Measurements from ENCODE around the gene OSBPL8.

The OSBPL8 gene

DNA sequence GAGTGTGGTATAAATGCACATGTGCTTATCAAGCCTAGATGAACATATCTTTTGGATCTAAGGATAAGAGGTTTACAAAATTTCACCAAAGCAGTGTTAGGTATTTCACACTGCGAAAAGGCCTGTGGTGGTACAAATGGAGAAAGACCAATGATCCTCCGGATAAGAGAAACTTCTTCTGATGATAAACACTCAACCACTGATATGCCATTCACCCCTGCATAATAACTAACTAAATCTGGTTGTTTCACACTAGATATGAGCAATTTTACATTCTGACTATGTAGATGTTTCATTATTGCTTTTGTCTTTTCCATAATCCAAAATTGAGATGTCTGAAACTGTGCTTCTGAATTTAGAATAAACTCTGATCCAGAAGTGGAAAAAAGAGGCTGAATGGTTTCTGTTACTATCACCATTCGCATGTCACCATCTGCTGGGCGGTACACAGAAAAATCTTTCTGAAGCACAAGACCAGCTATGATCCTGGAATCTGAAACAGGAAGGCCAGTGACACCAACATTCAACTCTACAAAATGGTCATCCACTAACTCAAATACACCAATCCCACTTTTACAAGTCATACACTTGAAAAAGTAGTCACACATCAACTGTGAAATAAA, 212.7 kb downstream of the OSBPL8 start:
- ATAC-seq = peak; percentile 70
- TF ChIP-seq ARNTL (CRISPR knock-in tag; IDR thresholded peaks at IDR 0.05; ENCODE audit: borderline replicate concordance, low read depth) (no peak), OSR1 (CRISPR knock-in tag; IDR thresholded peaks at IDR 0.05) (no peak), PPARA (CRISPR knock-in tag; IDR thresholded peaks at IDR 0.05; ENCODE audit: borderline replicate concordance) (no peak), ZNF70 (CRISPR knock-in tag; IDR thresholded peaks at IDR 0.05) (no peak), ZFP30 (CRISPR knock-in tag; IDR thresholded peaks at IDR 0.05) (no peak), ESRRG (CRISPR knock-in tag; IDR thresholded peaks at IDR 0.05) (no peak), ZNF8 (CRISPR knock-in tag; IDR thresholded peaks at IDR 0.05) (no peak), SNAI2 (CRISPR knock-in tag; IDR thresholded peaks at IDR 0.05) (no peak), TOX (CRISPR knock-in tag; IDR thresholded peaks at IDR 0.05; ENCODE audit: borderline replicate concordance) (no peak), TCF4 (CRISPR knock-in tag; IDR thresholded peaks at IDR 0.05; ENCODE audit: borderline replicate concordance) (no peak)
- TF ChIP-seq, protein P1, sequence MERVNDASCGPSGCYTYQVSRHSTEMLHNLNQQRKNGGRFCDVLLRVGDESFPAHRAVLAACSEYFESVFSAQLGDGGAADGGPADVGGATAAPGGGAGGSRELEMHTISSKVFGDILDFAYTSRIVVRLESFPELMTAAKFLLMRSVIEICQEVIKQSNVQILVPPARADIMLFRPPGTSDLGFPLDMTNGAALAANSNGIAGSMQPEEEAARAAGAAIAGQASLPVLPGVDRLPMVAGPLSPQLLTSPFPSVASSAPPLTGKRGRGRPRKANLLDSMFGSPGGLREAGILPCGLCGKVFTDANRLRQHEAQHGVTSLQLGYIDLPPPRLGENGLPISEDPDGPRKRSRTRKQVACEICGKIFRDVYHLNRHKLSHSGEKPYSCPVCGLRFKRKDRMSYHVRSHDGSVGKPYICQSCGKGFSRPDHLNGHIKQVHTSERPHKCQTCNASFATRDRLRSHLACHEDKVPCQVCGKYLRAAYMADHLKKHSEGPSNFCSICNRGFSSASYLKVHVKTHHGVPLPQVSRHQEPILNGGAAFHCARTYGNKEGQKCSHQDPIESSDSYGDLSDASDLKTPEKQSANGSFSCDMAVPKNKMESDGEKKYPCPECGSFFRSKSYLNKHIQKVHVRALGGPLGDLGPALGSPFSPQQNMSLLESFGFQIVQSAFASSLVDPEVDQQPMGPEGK (CRISPR knock-in tag; IDR thresholded peaks at IDR 0.05; ENCODE audit: borderline replicate concordance) = no peak

DNA sequence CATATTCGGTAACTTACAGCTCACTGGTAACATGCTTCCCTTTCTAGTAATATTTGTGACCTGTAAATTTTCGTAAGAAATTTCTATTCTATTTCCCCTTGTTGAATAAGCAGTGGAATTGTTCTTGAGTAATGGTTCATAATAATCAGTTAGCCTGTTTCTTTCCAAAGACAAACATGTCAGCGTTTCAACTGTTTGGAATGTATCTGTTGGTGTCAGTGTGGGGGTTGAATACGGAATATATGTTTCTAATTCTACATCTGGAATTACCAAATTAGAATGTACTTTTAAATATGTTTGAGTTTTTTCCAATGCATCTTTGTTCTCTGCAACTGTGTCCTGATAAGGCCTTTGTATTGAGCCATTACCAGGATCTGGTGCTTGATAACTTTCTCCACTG, 213.3 kb downstream of the OSBPL8 start:
- ATAC-seq = no peak

DNA sequence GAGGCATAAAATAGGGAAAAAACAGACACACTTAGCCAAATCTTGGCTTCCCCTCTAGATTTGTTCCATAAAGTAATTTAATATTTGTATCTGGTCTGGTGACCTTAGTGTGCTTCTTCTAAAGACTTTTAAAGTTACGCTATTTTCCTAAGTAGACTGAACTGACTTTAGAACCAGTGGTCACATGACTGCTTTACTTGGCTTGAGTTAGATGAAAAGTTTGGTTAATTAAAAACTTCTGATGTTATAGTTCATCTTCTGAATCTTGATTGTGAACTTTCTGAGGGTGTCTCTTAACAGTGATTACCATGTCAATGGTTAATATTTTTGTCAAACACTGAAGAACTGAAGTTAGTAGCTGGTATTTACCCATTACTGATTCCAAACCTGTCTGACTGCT, 214.0 kb downstream of the OSBPL8 start:
- TF ChIP-seq PPARA (CRISPR knock-in tag; IDR thresholded peaks at IDR 0.05; ENCODE audit: borderline replicate concordance) = no peak
- no peak for TF ChIP-seq ARNTL (CRISPR knock-in tag; IDR thresholded peaks at IDR 0.05; ENCODE audit: borderline replicate concordance, low read depth)
- no peak for TF ChIP-seq ZFP3 (CRISPR knock-in tag; IDR thresholded peaks at IDR 0.05)
- TF ChIP-seq ZNF70 (CRISPR knock-in tag; IDR thresholded peaks at IDR 0.05) = no peak
- TF ChIP-seq, protein P1 (CRISPR knock-in tag; IDR thresholded peaks at IDR 0.05; ENCODE audit: borderline replicate concordance) = no peak
- TF ChIP-seq, protein P2, sequence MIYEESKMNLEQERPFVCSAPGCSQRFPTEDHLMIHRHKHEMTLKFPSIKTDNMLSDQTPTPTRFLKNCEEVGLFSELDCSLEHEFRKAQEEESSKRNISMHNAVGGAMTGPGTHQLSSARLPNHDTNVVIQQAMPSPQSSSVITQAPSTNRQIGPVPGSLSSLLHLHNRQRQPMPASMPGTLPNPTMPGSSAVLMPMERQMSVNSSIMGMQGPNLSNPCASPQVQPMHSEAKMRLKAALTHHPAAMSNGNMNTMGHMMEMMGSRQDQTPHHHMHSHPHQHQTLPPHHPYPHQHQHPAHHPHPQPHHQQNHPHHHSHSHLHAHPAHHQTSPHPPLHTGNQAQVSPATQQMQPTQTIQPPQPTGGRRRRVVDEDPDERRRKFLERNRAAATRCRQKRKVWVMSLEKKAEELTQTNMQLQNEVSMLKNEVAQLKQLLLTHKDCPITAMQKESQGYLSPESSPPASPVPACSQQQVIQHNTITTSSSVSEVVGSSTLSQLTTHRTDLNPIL (CRISPR knock-in tag; IDR thresholded peaks at IDR 0.05; ENCODE audit: low read depth) = no peak
- TF ChIP-seq ZNF8 (CRISPR knock-in tag; IDR thresholded peaks at IDR 0.05) = no peak
- TF ChIP-seq RARB (CRISPR knock-in tag; IDR thresholded peaks at IDR 0.05) = no peak
- TF ChIP-seq ISL1 (CRISPR knock-in tag; IDR thresholded peaks at IDR 0.05) = no peak
- no peak for ATAC-seq

More for the DNA sequence above, 213.3 kb downstream of the OSBPL8 start:
- TF ChIP-seq ESRRG (CRISPR knock-in tag; IDR thresholded peaks at IDR 0.05) = no peak
- TF ChIP-seq, protein P3, sequence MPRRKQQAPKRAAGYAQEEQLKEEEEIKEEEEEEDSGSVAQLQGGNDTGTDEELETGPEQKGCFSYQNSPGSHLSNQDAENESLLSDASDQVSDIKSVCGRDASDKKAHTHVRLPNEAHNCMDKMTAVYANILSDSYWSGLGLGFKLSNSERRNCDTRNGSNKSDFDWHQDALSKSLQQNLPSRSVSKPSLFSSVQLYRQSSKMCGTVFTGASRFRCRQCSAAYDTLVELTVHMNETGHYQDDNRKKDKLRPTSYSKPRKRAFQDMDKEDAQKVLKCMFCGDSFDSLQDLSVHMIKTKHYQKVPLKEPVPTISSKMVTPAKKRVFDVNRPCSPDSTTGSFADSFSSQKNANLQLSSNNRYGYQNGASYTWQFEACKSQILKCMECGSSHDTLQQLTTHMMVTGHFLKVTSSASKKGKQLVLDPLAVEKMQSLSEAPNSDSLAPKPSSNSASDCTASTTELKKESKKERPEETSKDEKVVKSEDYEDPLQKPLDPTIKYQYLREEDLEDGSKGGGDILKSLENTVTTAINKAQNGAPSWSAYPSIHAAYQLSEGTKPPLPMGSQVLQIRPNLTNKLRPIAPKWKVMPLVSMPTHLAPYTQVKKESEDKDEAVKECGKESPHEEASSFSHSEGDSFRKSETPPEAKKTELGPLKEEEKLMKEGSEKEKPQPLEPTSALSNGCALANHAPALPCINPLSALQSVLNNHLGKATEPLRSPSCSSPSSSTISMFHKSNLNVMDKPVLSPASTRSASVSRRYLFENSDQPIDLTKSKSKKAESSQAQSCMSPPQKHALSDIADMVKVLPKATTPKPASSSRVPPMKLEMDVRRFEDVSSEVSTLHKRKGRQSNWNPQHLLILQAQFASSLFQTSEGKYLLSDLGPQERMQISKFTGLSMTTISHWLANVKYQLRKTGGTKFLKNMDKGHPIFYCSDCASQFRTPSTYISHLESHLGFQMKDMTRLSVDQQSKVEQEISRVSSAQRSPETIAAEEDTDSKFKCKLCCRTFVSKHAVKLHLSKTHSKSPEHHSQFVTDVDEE (CRISPR knock-in tag; IDR thresholded peaks at IDR 0.05) = no peak
- no peak for TF ChIP-seq ZNF70 (CRISPR knock-in tag; IDR thresholded peaks at IDR 0.05)
- no peak for TF ChIP-seq ZNF8 (CRISPR knock-in tag; IDR thresholded peaks at IDR 0.05)
- TF ChIP-seq OSR1 (CRISPR knock-in tag; IDR thresholded peaks at IDR 0.05) = no peak
- TF ChIP-seq ZNF565 (CRISPR knock-in tag; conservative IDR thresholded peaks at IDR 0.05; ENCODE audit: low read depth) = no peak
- no peak for TF ChIP-seq SNAI2 (CRISPR knock-in tag; IDR thresholded peaks at IDR 0.05)
- no peak for TF ChIP-seq RARB (CRISPR knock-in tag; IDR thresholded peaks at IDR 0.05)
- no peak for TF ChIP-seq BACH2 (CRISPR knock-in tag; IDR thresholded peaks at IDR 0.05; ENCODE audit: borderline replicate concordance)
- TF ChIP-seq GLIS3 (CRISPR knock-in tag; IDR thresholded peaks at IDR 0.05) = no peak
- TF ChIP-seq CSDC2 (CRISPR knock-in tag; IDR thresholded peaks at IDR 0.05) = no peak
